Transverse colon (tissue), 4 donors: Measurements from ENCODE around the gene FAM20B. TPM values are rescaled to one million over a fixed set of nuclear protein-coding genes. Genes with fewer than 3 reads are reported as not detected.

Source experiments
- DNase-seq: peaks from one replicate; pipeline ENCODE4 v3.0.0-alpha.2; 2019
- H3K27ac ChIP-seq, 4 donors: fragments of 200-600 bp; sonication (generic); 2 replicates each; pipeline ENCODE4 v1.5.1; 2016 to 2018; ENCODE audit warnings: inconsistent platforms in 4 of 4
- H3K27me3 ChIP-seq: fragments of 200-600 bp; sonication (generic); 2 replicates; pipeline ENCODE4 v1.5.1; 2017; ENCODE audit warnings: inconsistent platforms
- H3K36me3 ChIP-seq, 4 donors: fragments of 200-600 bp; sonication (generic); 2 replicates each; pipeline ENCODE4 v1.5.1; 2017 to 2019; ENCODE audit warnings: inconsistent platforms in 4 of 4
- H3K4me1 ChIP-seq, 4 donors: fragments of 200-600 bp; sonication (generic); 2 replicates each; pipeline ENCODE4 v1.5.1; 2017 to 2020; ENCODE audit warnings: inconsistent platforms in 4 of 4
- H3K4me3 ChIP-seq, 4 donors: fragments of 200-600 bp; sonication (generic); 1 replicate in 1 of 4; 2 replicates in 3 of 4; pipeline versions ENCODE4 v1.5.1 to v1.6.1; 2017 to 2019; ENCODE audit warnings: inconsistent platforms in 4 of 4
- H3K9me3 ChIP-seq, 2 donors: fragments of 200-600 bp; sonication (generic); 2 replicates each; pipeline ENCODE4 v1.5.1; 2017 to 2019; ENCODE audit warnings: inconsistent platforms in 2 of 2
- CTCF ChIP-seq, 5 experiments: fragments of 200-600 bp in 3 of 5; fragments of 450-650 bp in 2 of 5; sonication (generic) in 3 of 5; IDR thresholded peaks; 1 replicate in 2 of 5; 2 replicates in 3 of 5; pipeline ENCODE4 v1.5.1; 2016 to 2017; ENCODE audit warnings: antibody characterized with exemption in 5 of 5, inconsistent platforms in 3 of 5, mild to moderate bottlenecking in 2 of 5, moderate library complexity in 1 of 5
- EP300 ChIP-seq: sonication (generic); formaldehyde crosslinking; IDR thresholded peaks from one replicate; pipeline ENCODE4 v1.6.1; 2017; ENCODE audit warnings: antibody characterized with exemption, low read depth
- POLR2A ChIP-seq: fragments of 450-650 bp; IDR thresholded peaks from one replicate; pipeline ENCODE4 v1.6.1; 2016; ENCODE audit warnings: antibody characterized with exemption, mild to moderate bottlenecking, moderate library complexity
- POLR2AphosphoS5 ChIP-seq, 3 donors: sonication (generic); formaldehyde crosslinking; IDR thresholded peaks; one replicate each; pipeline ENCODE4 v1.6.1; 2016; ENCODE audit warnings: antibody characterized with exemption in 3 of 3
- WGBS, 2 donors: methylation state at CpG; one replicate each; pipeline ENCODE4 v1.1.5; 2018; ENCODE audit warnings: low coverage in 1 of 2; 5-methylcytosine and 5-hydroxymethylcytosine counted together
- in situ Hi-C, 4 donors: fragments of 200-750 bp; cut with MboI; loops; one replicate each; pipeline versions ENCODE4 v1.15.0 to v1.15.1; 2017; ENCODE audit warnings: low sequenced_read_pairs in 3 of 4, low pct_ligation_motif_present in 1 of 4, low pct_unique_long_range_greater_than_20kb in 1 of 4
- intact Hi-C: fragments of 100-400 bp; cut with DNase I; formaldehyde crosslinking; loops from one replicate; pipeline ENCODE4 v1.15.1; 2023; ENCODE audit warnings: low total_unique reads
- total RNA-seq, 4 donors: library from RNA; depleted of rRNA; stranded (reverse); fragments of >200 nt; gene quantifications; one replicate each; pipeline ENCODE4 v1.1.0, GENCODE V29; 2016

The FAM20B gene
- total RNA-seq, 4 donors from 2014 or later = 10.8 to 24.9 (median 17.5) TPM

DNA sequence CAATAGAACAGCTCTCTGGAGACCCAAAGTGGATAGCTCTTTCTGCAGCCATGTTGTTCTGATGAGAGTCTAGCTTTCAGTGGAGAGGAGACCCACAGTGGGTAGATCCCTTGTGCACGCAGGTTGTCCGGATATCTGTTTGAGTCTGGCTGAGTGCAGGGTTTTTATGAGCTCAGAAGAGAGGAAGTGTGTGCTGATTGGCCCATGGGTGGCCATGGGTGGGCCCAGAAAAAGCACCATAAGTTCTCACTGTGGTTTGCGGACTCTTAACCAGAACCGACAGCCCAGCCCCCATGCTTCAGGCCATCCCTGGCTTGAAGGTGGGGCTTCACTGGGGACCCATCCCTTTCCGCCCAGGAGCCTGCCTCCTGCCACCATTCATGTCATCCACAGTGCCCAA lies 17.0 kb downstream of the FAM20B start:
- Histone ChIP-seq H3K9me3 (no peaks in the 10 kb centered on the region), H3K36me3 (no peaks in the 10 kb centered on the region), H3K27me3 (no peaks in the 10 kb centered on the region), H3K4me1 (peaks cover 0 to 16% (median 4%) of the 10 kb centered on the region in 4 donors), H3K4me3 (no peak overlapping the region), H3K27ac (no peak overlapping the region)
- no peak for TF ChIP-seq POLR2A
- TF ChIP-seq CTCF (IDR thresholded peaks at IDR 0.05) = no peak
- TF ChIP-seq EP300 = no peak
- TF ChIP-seq POLR2AphosphoS5 (IDR thresholded peaks at IDR 0.05) = no peak
- no peak for DNase-seq
- WGBS, 2 donors = 98% methylated on average over 5 of the region's 5 CpGs; no CpG with 5 or more reads in 1 of the 2 donors
- intact Hi-C loops (no loop called here), in situ Hi-C loops (no loop called here)

DNA sequence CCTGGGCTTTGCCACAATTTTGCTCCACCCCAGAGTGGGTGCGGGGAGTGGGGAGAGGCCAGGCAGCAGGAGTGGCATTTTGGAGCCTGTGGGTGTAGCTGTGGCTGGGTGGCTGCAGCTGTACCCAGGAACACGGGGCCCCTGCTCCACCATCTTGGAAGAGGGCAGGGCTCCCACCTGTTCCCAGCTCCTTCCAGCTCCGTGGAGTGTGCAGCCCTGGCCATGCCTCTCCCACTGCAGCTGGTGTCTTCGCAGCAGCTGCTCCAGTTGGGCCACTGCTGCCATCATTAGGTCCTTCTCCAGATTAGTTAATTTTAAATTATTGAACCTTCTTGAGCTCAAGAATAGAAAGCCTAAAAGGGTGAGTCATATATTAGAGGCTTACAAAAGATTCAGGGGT lies 17.6 kb downstream of the FAM20B start:
- Histone ChIP-seq H3K4me3 (no peak overlapping the region), H3K9me3 (no peaks in the 10 kb centered on the region), H3K4me1 (peaks cover 0 to 12% (median 6%) of the 10 kb centered on the region in 4 donors), H3K27me3 (no peaks in the 10 kb centered on the region), H3K36me3 (no peaks in the 10 kb centered on the region), H3K27ac (no peak overlapping the region)
- in situ Hi-C loops = no loop called here
- intact Hi-C loops = no loop called here
- no peak for TF ChIP-seq EP300
- no peak for TF ChIP-seq CTCF (IDR thresholded peaks at IDR 0.05)
- no peak for TF ChIP-seq POLR2AphosphoS5 (IDR thresholded peaks at IDR 0.05)
- TF ChIP-seq POLR2A = no peak
- WGBS, 2 donors = 87 to 100% methylated on average over 1 to 4 of the region's 4 CpGs
- DNase-seq = no peak

DNA sequence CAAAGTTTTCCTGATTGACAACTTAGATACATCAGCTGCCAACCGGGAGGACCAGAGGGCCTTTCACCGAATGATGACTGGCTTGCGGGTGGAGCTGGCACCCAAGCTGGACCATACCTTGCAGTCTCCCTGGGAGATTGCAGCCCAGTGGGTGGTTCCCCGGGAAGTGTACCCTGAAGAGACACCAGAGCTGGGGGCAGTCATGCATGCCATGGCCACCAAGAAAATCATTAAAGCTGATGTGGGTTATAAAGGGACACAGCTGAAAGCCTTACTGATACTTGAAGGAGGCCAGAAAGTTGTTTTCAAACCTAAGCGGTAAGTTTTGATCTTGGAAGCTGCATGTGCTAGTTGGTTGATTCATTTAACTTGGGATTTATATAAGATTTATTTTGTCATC lies 18.2 kb downstream of the FAM20B start:
- Histone ChIP-seq H3K9me3 (no peaks in the 10 kb centered on the region), H3K36me3 (no peaks in the 10 kb centered on the region), H3K27me3 (no peaks in the 10 kb centered on the region), H3K4me1 (peaks cover 0 to 10% (median 3%) of the 10 kb centered on the region in 4 donors), H3K4me3 (no peak overlapping the region), H3K27ac (no peak overlapping the region)
- intact Hi-C loops = no loop called here
- in situ Hi-C loops = no loop called here
- WGBS, 2 donors = 86 to 92% methylated on average over 1 to 5 of the region's 5 CpGs
- TF ChIP-seq POLR2A = no peak
- DNase-seq = no peak

DNA sequence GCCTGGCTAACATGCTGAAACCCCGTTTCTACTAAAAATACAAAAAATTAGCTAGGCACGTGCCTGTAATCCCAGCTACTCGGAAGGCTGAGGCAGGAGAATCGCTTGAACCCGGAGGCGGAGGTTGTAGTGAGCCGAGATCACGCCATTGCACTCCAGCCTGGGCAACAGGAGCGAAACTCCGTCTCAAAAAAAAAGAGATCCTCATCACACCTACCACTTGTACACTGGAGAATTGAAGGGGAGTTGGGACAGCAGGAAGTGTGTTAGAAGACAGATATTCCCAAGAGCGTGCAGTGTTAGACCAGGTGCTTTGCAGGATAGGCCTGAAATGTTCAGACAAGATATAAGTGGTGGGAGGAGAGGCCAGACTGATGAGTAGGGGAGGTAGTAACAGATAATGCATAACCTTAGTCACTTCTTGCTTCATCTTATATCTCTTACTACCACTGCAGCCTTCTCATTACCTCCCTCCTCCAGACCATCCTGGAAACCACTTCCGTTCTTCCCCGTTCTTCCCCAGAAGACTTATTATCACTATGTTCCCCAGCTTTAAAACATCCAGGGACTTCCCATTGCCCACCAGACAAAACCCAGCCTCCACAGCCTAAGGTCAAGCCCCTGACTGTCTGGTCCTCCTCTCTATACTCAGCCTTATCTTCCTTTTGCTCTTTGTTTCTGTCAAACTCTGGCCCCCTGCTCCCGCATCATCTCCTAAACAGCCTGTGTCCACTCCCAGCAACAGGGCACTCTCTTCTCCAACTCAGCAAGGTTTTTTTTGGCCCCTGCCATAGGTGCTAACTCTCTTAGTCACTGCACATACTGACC lies 21.3 kb downstream of the FAM20B start:
- H3K4me3 ChIP-seq = no peak overlapping the region
- TF ChIP-seq POLR2AphosphoS5 (IDR thresholded peaks at IDR 0.05) = no peak
- no peak for TF ChIP-seq POLR2A
- TF ChIP-seq CTCF (IDR thresholded peaks at IDR 0.05) = no peak
- TF ChIP-seq EP300 = no peak
- no peak overlapping the region for H3K27ac ChIP-seq
- H3K27me3 ChIP-seq = no peaks in the 10 kb centered on the region
- WGBS, 2 donors = 94 to 95% methylated on average over 14 of the region's 14 CpGs
- H3K4me1 ChIP-seq = peaks cover 0 to 10% (median 0%) of the 10 kb centered on the region in 4 donors
- no peaks in the 10 kb centered on the region for H3K9me3 ChIP-seq
- in situ Hi-C loops = no loop called here
- intact Hi-C loops = no loop called here
- H3K36me3 ChIP-seq = no peaks in the 10 kb centered on the region
- DNase-seq = no peak

DNA sequence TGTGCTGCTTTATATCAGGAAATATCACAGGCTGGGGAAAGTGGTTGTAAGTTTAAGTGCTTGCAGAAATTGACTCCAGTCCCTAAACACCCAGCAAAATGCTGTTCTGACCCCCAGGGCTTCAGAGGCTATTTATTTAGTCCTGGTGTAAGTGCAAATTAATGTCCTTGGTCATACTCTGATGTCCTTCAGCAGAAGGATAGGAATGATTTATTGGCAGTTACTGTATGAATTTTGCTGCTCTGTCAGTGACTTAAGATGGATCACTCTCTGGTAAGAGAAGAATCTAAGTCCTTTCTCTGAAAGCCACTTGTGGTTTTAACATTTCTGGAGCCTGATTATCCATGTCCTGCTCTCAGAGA lies 21.9 kb downstream of the FAM20B start:
- Histone ChIP-seq H3K27ac (no peak overlapping the region), H3K4me3 (no peak overlapping the region), H3K36me3 (no peaks in the 10 kb centered on the region), H3K4me1 (peaks cover 0 to 10% (median 0%) of the 10 kb centered on the region in 4 donors), H3K27me3 (no peaks in the 10 kb centered on the region), H3K9me3 (no peaks in the 10 kb centered on the region)
- no peak for TF ChIP-seq POLR2A
- no peak for TF ChIP-seq POLR2AphosphoS5 (IDR thresholded peaks at IDR 0.05)
- TF ChIP-seq EP300 = no peak
- TF ChIP-seq CTCF (IDR thresholded peaks at IDR 0.05) = no peak
- in situ Hi-C loops = no loop called here
- intact Hi-C loops = no loop called here
- no peak for DNase-seq
